ENCODE measurements around the gene MS4A15.

MS4A15 gene

DNA sequence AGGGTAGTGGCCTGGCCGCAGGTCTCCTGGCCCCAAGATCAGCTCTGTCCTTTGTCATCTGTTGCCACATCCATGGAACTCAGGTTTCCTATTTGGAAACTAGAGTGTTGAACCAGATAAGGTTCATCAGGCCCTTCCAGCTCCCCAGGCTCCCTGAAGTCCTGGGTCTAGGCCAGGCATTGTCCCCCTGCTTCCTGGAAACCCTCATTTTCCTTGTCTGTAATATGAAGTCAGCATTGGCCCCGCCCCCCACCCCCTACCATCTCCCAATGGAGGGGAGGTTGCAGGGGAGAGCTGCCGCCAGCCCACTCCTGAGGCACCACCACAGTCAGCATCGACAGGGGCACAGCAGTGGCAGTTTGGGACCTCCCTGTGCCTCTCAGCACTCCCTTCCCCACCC is 19.5 kb downstream of the MS4A15 start:
- Histone ChIP-seq H3K4me1 (ENCODE audit: insufficient read depth, low read length, severe bottlenecking) (no peaks in the 10 kb centered on the region), H3K9me2 (ENCODE audit: low read depth, low read length) (no peaks in the 10 kb centered on the region), H3K4me2 (ENCODE audit: low read length) (no peak overlapping the region), H3K79me2 (ENCODE audit: insufficient read depth, low read length) (no peaks in the 10 kb centered on the region), H3K9ac (ENCODE audit: low read length) (no peak overlapping the region), H3K36me3 (ENCODE audit: insufficient read depth, low read length) (no peaks in the 10 kb centered on the region), H4K20me1 (ENCODE audit: insufficient read depth, low read length) (no peaks in the 10 kb centered on the region), H3K27me3 (ENCODE audit: insufficient read depth, low read length) (peaks cover 6% of the 10 kb centered on the region), H3F3A (ENCODE audit: insufficient read depth, low read length) (no peaks in the 10 kb centered on the region), H3K4me3 (ENCODE audit: low read depth, low read length, poor library complexity, severe bottlenecking) (no peak overlapping the region), H2AFZ (ENCODE audit: low read length) (no peak overlapping the region), H3K27ac (ENCODE audit: low read depth, low read length, poor library complexity, severe bottlenecking) (no peak overlapping the region), H3K9me3 (ENCODE audit: low read length) (no peaks in the 10 kb centered on the region)
- TF ChIP-seq, protein P1, sequence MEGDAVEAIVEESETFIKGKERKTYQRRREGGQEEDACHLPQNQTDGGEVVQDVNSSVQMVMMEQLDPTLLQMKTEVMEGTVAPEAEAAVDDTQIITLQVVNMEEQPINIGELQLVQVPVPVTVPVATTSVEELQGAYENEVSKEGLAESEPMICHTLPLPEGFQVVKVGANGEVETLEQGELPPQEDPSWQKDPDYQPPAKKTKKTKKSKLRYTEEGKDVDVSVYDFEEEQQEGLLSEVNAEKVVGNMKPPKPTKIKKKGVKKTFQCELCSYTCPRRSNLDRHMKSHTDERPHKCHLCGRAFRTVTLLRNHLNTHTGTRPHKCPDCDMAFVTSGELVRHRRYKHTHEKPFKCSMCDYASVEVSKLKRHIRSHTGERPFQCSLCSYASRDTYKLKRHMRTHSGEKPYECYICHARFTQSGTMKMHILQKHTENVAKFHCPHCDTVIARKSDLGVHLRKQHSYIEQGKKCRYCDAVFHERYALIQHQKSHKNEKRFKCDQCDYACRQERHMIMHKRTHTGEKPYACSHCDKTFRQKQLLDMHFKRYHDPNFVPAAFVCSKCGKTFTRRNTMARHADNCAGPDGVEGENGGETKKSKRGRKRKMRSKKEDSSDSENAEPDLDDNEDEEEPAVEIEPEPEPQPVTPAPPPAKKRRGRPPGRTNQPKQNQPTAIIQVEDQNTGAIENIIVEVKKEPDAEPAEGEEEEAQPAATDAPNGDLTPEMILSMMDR (IDR thresholded peaks at IDR 0.05; ENCODE audit: low read length) = no peak
- TF ChIP-seq EZH2 (IDR thresholded peaks at IDR 0.05; ENCODE audit: borderline replicate concordance, low read length) = no peak

DNA sequence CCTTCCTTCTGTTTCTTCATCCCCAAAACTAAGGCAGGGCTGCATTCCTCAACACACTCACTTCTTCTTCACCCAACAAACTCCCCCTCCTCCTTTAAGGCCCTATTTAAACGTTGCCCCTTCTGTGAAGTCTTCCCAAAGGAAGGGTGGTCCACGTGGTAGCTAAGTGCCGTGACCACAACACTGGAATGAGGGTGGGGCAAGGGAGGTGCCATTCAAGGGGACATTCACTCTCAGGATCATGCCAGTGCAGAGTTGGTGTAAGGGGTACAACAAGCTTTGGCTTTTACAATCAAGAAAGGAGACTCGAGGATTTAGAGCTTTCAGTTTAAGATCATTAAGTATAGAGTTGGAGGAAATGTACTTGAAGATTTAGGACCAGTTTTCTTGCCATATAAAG is 20.4 kb downstream of the MS4A15 start:
- Histone ChIP-seq H3K9ac (ENCODE audit: low read length) (no peak overlapping the region), H3K4me1 (ENCODE audit: insufficient read depth, low read length, severe bottlenecking) (no peaks in the 10 kb centered on the region), H2AFZ (ENCODE audit: low read length) (no peak overlapping the region), H3K4me3 (ENCODE audit: low read depth, low read length, poor library complexity, severe bottlenecking) (no peak overlapping the region), H3K4me2 (ENCODE audit: low read length) (no peak overlapping the region), H3K27me3 (ENCODE audit: insufficient read depth, low read length) (peaks cover 11% of the 10 kb centered on the region), H3K36me3 (ENCODE audit: insufficient read depth, low read length) (no peaks in the 10 kb centered on the region), H3K9me2 (ENCODE audit: low read depth, low read length) (no peaks in the 10 kb centered on the region), H3F3A (ENCODE audit: insufficient read depth, low read length) (no peaks in the 10 kb centered on the region), H4K20me1 (ENCODE audit: insufficient read depth, low read length) (no peaks in the 10 kb centered on the region), H3K79me2 (ENCODE audit: insufficient read depth, low read length) (no peaks in the 10 kb centered on the region), H3K9me3 (ENCODE audit: low read length) (no peaks in the 10 kb centered on the region), H3K27ac (ENCODE audit: low read depth, low read length, poor library complexity, severe bottlenecking) (no peak overlapping the region)
- TF ChIP-seq, protein P1 (IDR thresholded peaks at IDR 0.05; ENCODE audit: low read length) = no peak
- no peak for TF ChIP-seq EZH2 (IDR thresholded peaks at IDR 0.05; ENCODE audit: borderline replicate concordance, low read length)

DNA sequence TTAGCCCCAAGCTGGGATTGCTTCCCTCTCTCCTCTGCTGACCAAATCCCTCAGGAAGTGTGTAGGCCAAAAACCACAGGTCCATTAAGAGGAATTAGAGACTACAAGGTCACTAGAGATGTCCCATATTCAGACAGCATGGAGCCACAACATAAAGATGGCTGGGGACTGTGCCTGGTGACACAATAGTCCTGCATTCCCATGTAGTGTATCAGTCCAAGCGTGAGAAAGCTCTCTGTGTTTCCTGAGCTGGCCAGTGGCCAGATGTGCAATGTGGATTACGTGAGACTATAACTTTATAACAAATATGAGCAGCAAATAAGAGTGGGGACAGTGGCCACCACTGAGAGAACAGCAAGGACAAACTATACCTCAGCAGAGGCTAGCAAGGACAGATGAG is 20.9 kb downstream of the MS4A15 start:
- no peaks in the 10 kb centered on the region for H3F3A ChIP-seq (ENCODE audit: insufficient read depth, low read length)
- no peak overlapping the region for H3K4me3 ChIP-seq (ENCODE audit: low read depth, low read length, poor library complexity, severe bottlenecking)
- H3K9me2 ChIP-seq (ENCODE audit: low read depth, low read length) = no peaks in the 10 kb centered on the region
- no peaks in the 10 kb centered on the region for H3K79me2 ChIP-seq (ENCODE audit: insufficient read depth, low read length)
- H3K9me3 ChIP-seq (ENCODE audit: low read length) = no peaks in the 10 kb centered on the region
- no peak for TF ChIP-seq EZH2 (IDR thresholded peaks at IDR 0.05; ENCODE audit: borderline replicate concordance, low read length)
- TF ChIP-seq, protein P1 (IDR thresholded peaks at IDR 0.05; ENCODE audit: low read length) = no peak
- H3K27me3 ChIP-seq (ENCODE audit: insufficient read depth, low read length) = peaks cover 11% of the 10 kb centered on the region
- no peak overlapping the region for H2AFZ ChIP-seq (ENCODE audit: low read length)
- no peak overlapping the region for H3K9ac ChIP-seq (ENCODE audit: low read length)
- no peak overlapping the region for H3K27ac ChIP-seq (ENCODE audit: low read depth, low read length, poor library complexity, severe bottlenecking)
- no peaks in the 10 kb centered on the region for H3K4me1 ChIP-seq (ENCODE audit: insufficient read depth, low read length, severe bottlenecking)
- H3K4me2 ChIP-seq (ENCODE audit: low read length) = no peak overlapping the region
- H4K20me1 ChIP-seq (ENCODE audit: insufficient read depth, low read length) = no peaks in the 10 kb centered on the region
- no peaks in the 10 kb centered on the region for H3K36me3 ChIP-seq (ENCODE audit: insufficient read depth, low read length)

Measured in OCI-LY1 (cell line).